Subcutaneous adipose tissue (tissue), 4 donors: ENCODE measurements around the gene GLRA3. TPM values are rescaled to one million over a fixed set of nuclear protein-coding genes. Genes with fewer than 3 reads are reported as not detected.

Experiments
- CTCF ChIP-seq: fragments of 450-650 bp; IDR thresholded peaks from one replicate; pipeline ENCODE4 v1.5.1; 2016; ENCODE audit warnings: low read depth, mild to moderate bottlenecking, control low read depth, antibody characterized with exemption, moderate library complexity
- total RNA-seq, 4 donors: library from RNA; depleted of rRNA; stranded (reverse); fragments of >200 nt; gene quantifications; one replicate each; pipeline ENCODE4 v1.1.0, GENCODE V29; 2016

The GLRA3 gene
- total RNA-seq, result under 1 TPM in 1 of 4 donors, not detected in 3; 0.17 TPM

- TF ChIP-seq CTCF, result no peak
Observed at GRCh38 chr4:174828845-174829701, at the start of gene GLRA3. Gene GLRA3 (minus strand): TSS chr4:174829247. CDS start chr4:174828811, 436 bp downstream.

GRCh38 chr4:174874898-174875297 is 45.9 kb upstream of the GLRA3 start:
- TF ChIP-seq CTCF, result no peak

GRCh38 chr4:174873931-174874330 is 44.9 kb upstream of the GLRA3 start:
- no peak for TF ChIP-seq CTCF

- no peak for TF ChIP-seq CTCF
Observed at GRCh38 chr4:174871407-174871806, 42.4 kb upstream of the GLRA3 start.

GRCh38 chr4:174870311-174870710 is 41.3 kb upstream of the GLRA3 start:
- no peak for TF ChIP-seq CTCF

GRCh38 chr4:174869339-174869738 is 40.3 kb upstream of the GLRA3 start:
- TF ChIP-seq CTCF, result no peak

GRCh38 chr4:174867903-174868302 is 38.9 kb upstream of the GLRA3 start:
- TF ChIP-seq CTCF, result no peak
